Stimulated activated CD8-positive, alpha-beta memory T cell treated with anti-CD3 and anti-CD28 coated beads, Interleukin-15, amount 100 ng/mL, for 1 hour (primary cell): ENCODE results near the gene MTR.

ENCODE experiments used
- DNase-seq: peaks from one replicate; pipeline ENCODE4 v3.0.0-alpha.2; 2020; ENCODE audit warnings: low read depth

MTR gene

DNA sequence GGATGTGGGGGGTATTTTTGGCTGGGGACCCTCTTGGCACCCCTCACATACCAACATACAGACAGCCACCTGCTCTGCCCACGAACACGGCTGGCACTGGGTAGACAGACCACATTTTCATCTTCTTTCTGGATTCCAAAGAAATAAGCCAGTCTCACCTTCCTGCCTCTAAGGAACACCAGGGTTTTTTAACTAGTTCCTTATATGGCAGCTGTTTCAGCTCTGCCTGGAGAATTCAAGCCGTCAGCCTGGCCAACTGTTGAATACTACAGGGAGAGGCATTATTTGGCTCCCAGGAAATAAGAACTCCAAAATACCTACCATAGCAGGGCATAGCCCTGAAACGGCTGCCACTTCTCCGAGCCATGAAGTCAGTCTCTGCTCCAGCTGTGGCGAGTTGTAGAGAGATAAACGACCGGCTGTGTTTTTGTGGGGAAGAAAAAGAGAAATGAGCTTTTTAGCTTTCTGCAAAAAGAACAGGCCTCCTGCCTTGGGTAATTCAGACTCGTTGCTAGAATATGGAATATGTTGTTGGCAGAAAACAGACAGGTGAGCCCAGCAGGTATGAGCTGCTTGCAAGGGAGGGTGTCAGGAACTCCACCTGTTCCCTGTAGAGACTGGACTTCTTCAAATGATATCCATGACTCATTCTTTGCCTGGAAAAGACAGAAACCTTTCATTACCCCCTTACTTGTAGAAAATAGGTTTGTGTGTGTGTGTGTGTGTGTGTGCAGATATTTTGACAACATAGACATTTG is 157.3 kb downstream of the MTR start:
- no peak for DNase-seq

DNA sequence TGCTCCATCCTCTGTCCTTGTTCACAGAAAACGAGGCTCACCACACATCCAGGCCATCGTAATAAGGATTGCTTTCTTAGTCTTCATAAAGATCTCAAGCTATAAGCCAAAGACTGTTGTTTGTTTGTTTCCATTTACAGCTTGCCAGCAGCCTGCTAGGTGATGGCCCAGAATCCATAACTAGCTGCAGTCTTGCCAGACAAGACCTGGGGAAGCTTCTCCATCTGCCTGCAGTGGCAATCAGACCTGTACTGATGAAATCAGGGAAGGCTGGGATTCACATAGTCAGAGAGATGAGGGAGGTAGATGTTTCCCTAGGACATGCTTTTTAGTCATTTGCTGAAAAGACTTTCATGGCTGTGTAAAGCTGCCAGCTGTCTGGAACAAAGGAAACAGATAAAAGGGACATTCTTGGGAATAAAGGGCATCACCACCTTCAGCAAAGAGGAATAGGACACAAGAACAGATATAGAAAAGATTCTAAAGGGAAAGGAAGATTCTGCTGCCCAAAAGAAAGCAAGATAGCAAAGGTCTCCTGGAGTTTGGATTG is 158.1 kb downstream of the MTR start:
- DNase-seq = no peak
